ENCODE results near the gene SRGAP3.

DNA sequence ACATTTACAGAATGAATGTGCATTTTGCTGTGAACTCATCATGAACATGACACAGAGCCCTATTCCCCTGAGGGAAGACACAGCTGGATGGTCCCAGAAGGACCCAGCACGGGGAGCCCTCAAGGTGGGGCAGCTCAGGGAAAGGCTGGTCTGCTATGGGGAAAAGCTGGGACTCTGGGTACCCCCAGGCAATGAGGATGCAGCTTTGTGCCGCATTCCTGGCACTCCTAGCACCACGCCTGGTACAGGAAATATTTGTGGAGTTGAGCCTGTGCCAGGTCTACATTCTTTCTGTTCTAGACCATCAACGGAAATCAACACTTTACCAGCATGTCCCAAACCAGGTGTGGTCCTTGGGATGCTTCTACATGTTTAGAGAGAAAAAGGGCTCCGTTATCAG, 74.0 kb downstream of the SRGAP3 start:
- TF ChIP-seq, protein P1, sequence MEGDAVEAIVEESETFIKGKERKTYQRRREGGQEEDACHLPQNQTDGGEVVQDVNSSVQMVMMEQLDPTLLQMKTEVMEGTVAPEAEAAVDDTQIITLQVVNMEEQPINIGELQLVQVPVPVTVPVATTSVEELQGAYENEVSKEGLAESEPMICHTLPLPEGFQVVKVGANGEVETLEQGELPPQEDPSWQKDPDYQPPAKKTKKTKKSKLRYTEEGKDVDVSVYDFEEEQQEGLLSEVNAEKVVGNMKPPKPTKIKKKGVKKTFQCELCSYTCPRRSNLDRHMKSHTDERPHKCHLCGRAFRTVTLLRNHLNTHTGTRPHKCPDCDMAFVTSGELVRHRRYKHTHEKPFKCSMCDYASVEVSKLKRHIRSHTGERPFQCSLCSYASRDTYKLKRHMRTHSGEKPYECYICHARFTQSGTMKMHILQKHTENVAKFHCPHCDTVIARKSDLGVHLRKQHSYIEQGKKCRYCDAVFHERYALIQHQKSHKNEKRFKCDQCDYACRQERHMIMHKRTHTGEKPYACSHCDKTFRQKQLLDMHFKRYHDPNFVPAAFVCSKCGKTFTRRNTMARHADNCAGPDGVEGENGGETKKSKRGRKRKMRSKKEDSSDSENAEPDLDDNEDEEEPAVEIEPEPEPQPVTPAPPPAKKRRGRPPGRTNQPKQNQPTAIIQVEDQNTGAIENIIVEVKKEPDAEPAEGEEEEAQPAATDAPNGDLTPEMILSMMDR (IDR thresholded peaks at IDR 0.05) = no peak
- no peak for TF ChIP-seq POLR2AphosphoS5 (IDR thresholded peaks at IDR 0.05)
- TF ChIP-seq POLR2A (IDR thresholded peaks at IDR 0.05) = no peak
